ENCODE results near the gene CADPS2. TPM values are rescaled to one million over a fixed set of nuclear protein-coding genes. Genes with fewer than 3 reads are reported as not detected.

Gene CADPS2
- total RNA-seq, 1 experiment from 2014 or later: 12.2 TPM

DNA sequence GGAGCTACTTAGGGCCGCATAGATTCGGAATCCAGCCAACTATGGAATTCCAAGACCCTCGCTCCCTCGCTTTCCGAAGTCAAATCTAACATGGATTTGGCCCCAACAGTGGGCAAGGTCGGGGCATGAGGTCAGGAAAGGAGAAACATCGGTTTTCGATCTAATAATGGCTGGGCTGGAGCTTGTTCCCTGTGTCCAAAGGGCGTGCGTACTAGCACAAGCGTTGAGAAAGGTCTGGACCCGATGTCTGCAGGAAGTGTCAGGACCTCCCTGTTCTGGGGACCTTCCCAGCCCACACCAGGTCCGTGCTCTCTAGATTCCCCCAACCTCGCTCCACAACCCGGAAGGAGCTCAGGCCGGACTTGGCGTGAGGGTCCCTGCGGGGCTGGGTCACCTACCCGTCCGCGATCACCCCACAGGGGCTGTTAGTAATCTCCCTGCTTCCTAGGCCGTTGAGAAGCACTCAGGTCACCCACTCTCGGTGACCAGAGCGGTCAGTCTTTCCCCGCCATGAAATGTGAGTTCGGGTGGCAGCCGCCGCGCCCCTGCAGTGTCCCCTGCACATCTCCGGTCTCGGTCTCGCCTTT is 586.5 kb downstream of the CADPS2 start (continued):
- TF ChIP-seq, protein P1, sequence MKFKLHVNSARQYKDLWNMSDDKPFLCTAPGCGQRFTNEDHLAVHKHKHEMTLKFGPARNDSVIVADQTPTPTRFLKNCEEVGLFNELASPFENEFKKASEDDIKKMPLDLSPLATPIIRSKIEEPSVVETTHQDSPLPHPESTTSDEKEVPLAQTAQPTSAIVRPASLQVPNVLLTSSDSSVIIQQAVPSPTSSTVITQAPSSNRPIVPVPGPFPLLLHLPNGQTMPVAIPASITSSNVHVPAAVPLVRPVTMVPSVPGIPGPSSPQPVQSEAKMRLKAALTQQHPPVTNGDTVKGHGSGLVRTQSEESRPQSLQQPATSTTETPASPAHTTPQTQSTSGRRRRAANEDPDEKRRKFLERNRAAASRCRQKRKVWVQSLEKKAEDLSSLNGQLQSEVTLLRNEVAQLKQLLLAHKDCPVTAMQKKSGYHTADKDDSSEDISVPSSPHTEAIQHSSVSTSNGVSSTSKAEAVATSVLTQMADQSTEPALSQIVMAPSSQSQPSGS (CRISPR knock-in tag; IDR thresholded peaks at IDR 0.05; ENCODE audit: borderline replicate concordance, low read depth): no peak
- peak; percentile 94 for TF ChIP-seq PRDM15 (CRISPR knock-in tag; IDR thresholded peaks at IDR 0.05)

DNA sequence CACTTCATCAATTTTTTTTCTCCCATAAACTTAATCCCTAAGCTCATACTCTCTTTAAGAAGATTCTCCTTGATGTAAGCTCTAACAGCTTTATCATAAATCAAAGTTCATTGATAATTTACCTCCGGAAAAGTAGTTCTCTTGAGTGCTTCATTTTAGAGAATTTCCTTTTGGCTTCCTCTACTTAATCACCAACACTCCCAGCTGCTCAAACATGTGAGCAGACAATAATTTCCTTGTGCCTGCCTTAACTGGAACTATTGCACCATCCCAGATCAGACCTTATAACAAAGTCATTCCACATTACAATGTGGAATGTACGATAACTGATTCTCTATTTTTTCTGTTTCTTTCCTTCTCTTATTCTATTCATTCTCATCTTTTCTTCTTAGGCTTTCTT is 587.6 kb downstream of the CADPS2 start:
- ChIA-PET CTCF (interaction anchor here (1.0 to 1.5 kb wide), 2 partner anchors 11 to 38 kb away, joined by 3 to 4 read pairs; no protein-coding TSS in a partner anchor), POLR2A (no interaction called here)
- H3K4me1 Mint-ChIP-seq: peaks cover 43% of the 10 kb centered on the region
- H3K27me3 Mint-ChIP-seq (ENCODE audit: low read depth): peaks cover 65% of the 10 kb centered on the region
- ATAC-seq (no peak), DNase-seq (ENCODE audit: low spot score) (no peak)
- no peaks in the 10 kb centered on the region for H3K9me3 Mint-ChIP-seq
- no peaks in the 10 kb centered on the region for H3K36me3 Mint-ChIP-seq
- H3K4me3 Mint-ChIP-seq: no peak overlapping the region
- H3K27ac Mint-ChIP-seq: no peak overlapping the region
- TF ChIP-seq ZNF425 (CRISPR knock-in tag; conservative IDR thresholded peaks at IDR 0.05) (no peak), CREM (CRISPR knock-in tag; IDR thresholded peaks at IDR 0.05) (no peak), FOXP4 (CRISPR knock-in tag; IDR thresholded peaks at IDR 0.05) (no peak), HMGXB4 (CRISPR knock-in tag; IDR thresholded peaks at IDR 0.05) (no peak), SMAD4 (CRISPR knock-in tag; IDR thresholded peaks at IDR 0.05) (no peak), HMGA2 (CRISPR knock-in tag; IDR thresholded peaks at IDR 0.05) (no peak), IRF1 (CRISPR knock-in tag; IDR thresholded peaks at IDR 0.05) (no peak), SP1 (CRISPR knock-in tag; conservative IDR thresholded peaks at IDR 0.05) (no peak)
- TF ChIP-seq, protein P2, sequence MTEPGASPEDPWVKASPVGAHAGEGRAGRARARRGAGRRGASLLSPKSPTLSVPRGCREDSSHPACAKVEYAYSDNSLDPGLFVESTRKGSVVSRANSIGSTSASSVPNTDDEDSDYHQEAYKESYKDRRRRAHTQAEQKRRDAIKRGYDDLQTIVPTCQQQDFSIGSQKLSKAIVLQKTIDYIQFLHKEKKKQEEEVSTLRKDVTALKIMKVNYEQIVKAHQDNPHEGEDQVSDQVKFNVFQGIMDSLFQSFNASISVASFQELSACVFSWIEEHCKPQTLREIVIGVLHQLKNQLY (CRISPR knock-in tag; IDR thresholded peaks at IDR 0.05): no peak
- TF ChIP-seq, protein P3, sequence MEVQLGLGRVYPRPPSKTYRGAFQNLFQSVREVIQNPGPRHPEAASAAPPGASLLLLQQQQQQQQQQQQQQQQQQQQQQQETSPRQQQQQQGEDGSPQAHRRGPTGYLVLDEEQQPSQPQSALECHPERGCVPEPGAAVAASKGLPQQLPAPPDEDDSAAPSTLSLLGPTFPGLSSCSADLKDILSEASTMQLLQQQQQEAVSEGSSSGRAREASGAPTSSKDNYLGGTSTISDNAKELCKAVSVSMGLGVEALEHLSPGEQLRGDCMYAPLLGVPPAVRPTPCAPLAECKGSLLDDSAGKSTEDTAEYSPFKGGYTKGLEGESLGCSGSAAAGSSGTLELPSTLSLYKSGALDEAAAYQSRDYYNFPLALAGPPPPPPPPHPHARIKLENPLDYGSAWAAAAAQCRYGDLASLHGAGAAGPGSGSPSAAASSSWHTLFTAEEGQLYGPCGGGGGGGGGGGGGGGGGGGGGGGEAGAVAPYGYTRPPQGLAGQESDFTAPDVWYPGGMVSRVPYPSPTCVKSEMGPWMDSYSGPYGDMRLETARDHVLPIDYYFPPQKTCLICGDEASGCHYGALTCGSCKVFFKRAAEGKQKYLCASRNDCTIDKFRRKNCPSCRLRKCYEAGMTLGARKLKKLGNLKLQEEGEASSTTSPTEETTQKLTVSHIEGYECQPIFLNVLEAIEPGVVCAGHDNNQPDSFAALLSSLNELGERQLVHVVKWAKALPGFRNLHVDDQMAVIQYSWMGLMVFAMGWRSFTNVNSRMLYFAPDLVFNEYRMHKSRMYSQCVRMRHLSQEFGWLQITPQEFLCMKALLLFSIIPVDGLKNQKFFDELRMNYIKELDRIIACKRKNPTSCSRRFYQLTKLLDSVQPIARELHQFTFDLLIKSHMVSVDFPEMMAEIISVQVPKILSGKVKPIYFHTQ (CRISPR knock-in tag; IDR thresholded peaks at IDR 0.05): no peak
- TF ChIP-seq, protein P4, sequence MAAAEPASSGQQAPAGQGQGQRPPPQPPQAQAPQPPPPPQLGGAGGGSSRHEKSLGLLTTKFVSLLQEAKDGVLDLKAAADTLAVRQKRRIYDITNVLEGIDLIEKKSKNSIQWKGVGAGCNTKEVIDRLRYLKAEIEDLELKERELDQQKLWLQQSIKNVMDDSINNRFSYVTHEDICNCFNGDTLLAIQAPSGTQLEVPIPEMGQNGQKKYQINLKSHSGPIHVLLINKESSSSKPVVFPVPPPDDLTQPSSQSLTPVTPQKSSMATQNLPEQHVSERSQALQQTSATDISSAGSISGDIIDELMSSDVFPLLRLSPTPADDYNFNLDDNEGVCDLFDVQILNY (CRISPR knock-in tag; IDR thresholded peaks at IDR 0.05): no peak
- TF ChIP-seq, protein P5, sequence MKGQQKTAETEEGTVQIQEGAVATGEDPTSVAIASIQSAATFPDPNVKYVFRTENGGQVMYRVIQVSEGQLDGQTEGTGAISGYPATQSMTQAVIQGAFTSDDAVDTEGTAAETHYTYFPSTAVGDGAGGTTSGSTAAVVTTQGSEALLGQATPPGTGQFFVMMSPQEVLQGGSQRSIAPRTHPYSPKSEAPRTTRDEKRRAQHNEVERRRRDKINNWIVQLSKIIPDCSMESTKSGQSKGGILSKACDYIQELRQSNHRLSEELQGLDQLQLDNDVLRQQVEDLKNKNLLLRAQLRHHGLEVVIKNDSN (CRISPR knock-in tag; IDR thresholded peaks at IDR 0.05): no peak
- TF ChIP-seq, protein P6, sequence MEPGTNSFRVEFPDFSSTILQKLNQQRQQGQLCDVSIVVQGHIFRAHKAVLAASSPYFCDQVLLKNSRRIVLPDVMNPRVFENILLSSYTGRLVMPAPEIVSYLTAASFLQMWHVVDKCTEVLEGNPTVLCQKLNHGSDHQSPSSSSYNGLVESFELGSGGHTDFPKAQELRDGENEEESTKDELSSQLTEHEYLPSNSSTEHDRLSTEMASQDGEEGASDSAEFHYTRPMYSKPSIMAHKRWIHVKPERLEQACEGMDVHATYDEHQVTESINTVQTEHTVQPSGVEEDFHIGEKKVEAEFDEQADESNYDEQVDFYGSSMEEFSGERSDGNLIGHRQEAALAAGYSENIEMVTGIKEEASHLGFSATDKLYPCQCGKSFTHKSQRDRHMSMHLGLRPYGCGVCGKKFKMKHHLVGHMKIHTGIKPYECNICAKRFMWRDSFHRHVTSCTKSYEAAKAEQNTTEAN (CRISPR knock-in tag; IDR thresholded peaks at IDR 0.05): no peak

All from WTC11 (cell line).